ENCODE measurements around the gene PTGER3.

PTGER3 gene

DNA sequence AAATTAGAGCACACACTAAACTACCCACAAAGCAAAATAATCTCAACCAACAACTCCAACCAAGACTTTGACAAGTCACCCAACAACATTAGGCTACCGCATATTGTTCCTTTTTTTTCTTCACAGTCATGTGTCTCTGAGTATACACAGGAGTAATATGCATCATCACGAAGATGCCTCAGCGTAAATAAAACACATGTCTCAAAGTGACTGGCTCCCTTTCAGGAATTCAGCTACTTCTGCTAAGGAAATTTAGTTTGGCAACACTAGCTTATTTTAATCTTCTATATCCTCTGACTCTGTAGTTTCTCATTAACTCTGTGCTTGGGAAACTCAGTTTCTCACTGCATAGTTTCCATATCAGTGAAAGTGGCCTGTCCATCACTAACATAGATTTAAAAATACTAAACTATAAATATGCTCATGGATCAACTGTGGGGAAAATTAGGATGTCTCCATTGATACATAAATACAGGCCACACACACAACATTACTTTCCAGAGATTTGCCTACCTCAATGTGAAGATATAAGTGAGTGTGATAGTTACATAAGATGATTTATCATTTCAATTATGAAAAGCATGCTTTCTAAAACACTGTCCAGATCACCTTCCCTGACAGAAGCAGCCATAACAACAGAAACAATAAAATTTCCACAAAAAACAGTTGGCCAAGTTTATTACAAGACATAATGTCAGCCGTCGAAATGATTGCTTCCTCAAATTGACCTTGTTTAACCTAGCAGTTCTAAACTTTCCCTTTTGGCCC is 113.2 kb downstream of the PTGER3 start:
- no peak for TF ChIP-seq RAD21 (IDR thresholded peaks at IDR 0.05; ENCODE audit: low read depth)
- no peak for TF ChIP-seq REST (IDR thresholded peaks at IDR 0.05; ENCODE audit: low read depth)
- no peak for TF ChIP-seq EGR1 (IDR thresholded peaks at IDR 0.05)
- TF ChIP-seq TEAD4 (IDR thresholded peaks at IDR 0.05) = no peak
- no peak for TF ChIP-seq EP300 (IDR thresholded peaks at IDR 0.05; ENCODE audit: borderline replicate concordance)
- TF ChIP-seq FOXM1 (IDR thresholded peaks at IDR 0.05; ENCODE audit: borderline replicate concordance, low read depth) = no peak
- no peak for TF ChIP-seq NFIC (IDR thresholded peaks at IDR 0.05)
- TF ChIP-seq TCF12 (IDR thresholded peaks at IDR 0.05; ENCODE audit: low read depth) = no peak
- no peak for TF ChIP-seq CREB1 (IDR thresholded peaks at IDR 0.05; ENCODE audit: low read depth)
- no peak for TF ChIP-seq TAF1 (IDR thresholded peaks at IDR 0.05; ENCODE audit: low read depth)
- TF ChIP-seq YY1 (IDR thresholded peaks at IDR 0.05; ENCODE audit: low read depth) = no peak
- TF ChIP-seq, protein P1, sequence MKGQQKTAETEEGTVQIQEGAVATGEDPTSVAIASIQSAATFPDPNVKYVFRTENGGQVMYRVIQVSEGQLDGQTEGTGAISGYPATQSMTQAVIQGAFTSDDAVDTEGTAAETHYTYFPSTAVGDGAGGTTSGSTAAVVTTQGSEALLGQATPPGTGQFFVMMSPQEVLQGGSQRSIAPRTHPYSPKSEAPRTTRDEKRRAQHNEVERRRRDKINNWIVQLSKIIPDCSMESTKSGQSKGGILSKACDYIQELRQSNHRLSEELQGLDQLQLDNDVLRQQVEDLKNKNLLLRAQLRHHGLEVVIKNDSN (IDR thresholded peaks at IDR 0.05) = no peak
- no peak for TF ChIP-seq CEBPB (IDR thresholded peaks at IDR 0.05)
- no peak for TF ChIP-seq ZBTB7A (IDR thresholded peaks at IDR 0.05; ENCODE audit: low read depth)

- no peak for TF ChIP-seq TEAD4 (IDR thresholded peaks at IDR 0.05)
- TF ChIP-seq REST (IDR thresholded peaks at IDR 0.05; ENCODE audit: low read depth) = no peak
- TF ChIP-seq RAD21 (IDR thresholded peaks at IDR 0.05; ENCODE audit: low read depth) = no peak
- TF ChIP-seq FOXM1 (IDR thresholded peaks at IDR 0.05; ENCODE audit: borderline replicate concordance, low read depth) = no peak
- TF ChIP-seq, protein P2, sequence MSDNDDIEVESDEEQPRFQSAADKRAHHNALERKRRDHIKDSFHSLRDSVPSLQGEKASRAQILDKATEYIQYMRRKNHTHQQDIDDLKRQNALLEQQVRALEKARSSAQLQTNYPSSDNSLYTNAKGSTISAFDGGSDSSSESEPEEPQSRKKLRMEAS (IDR thresholded peaks at IDR 0.05) = no peak
- TF ChIP-seq EGR1 (IDR thresholded peaks at IDR 0.05) = no peak
- TF ChIP-seq CREB1 (IDR thresholded peaks at IDR 0.05; ENCODE audit: low read depth) = no peak
- no peak for TF ChIP-seq NFIC (IDR thresholded peaks at IDR 0.05)
- no peak for TF ChIP-seq YY1 (IDR thresholded peaks at IDR 0.05; ENCODE audit: low read depth)
- TF ChIP-seq, protein P1 (IDR thresholded peaks at IDR 0.05) = no peak
- TF ChIP-seq TAF1 (IDR thresholded peaks at IDR 0.05; ENCODE audit: low read depth) = no peak
- TF ChIP-seq TCF12 (IDR thresholded peaks at IDR 0.05; ENCODE audit: low read depth) = no peak
- no peak for TF ChIP-seq CEBPB (IDR thresholded peaks at IDR 0.05)
- TF ChIP-seq ZBTB7A (IDR thresholded peaks at IDR 0.05; ENCODE audit: low read depth) = no peak
- no peak for TF ChIP-seq EP300 (IDR thresholded peaks at IDR 0.05; ENCODE audit: borderline replicate concordance)
Observed at GRCh38 chr1:70930062-70930461, 117.6 kb downstream of the PTGER3 start.

DNA sequence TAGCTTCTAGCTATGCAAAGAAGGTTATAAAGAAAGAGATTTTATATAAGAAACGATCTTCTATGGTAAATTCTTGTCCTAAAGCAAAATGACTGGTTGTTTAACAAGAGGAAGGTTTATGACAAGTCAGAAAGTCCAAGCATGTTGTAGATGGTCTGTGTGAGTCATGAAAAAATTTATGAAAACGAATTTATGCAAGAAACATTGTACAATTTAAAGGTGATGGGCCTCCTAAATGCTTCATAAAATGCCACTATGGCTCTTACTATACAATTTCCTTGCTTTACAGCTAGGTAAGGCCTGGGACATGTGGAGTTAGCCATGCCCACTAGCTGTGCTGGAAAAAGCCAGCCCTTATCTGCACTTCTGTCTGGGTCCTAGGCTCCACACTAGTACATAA is 125.4 kb downstream of the PTGER3 start:
- TF ChIP-seq YY1 (IDR thresholded peaks at IDR 0.05; ENCODE audit: low read depth) (no peak), NFIC (IDR thresholded peaks at IDR 0.05) (no peak), CREB1 (IDR thresholded peaks at IDR 0.05; ENCODE audit: low read depth) (no peak), FOXM1 (IDR thresholded peaks at IDR 0.05; ENCODE audit: borderline replicate concordance, low read depth) (no peak), TCF12 (IDR thresholded peaks at IDR 0.05; ENCODE audit: low read depth) (no peak), REST (IDR thresholded peaks at IDR 0.05; ENCODE audit: low read depth) (no peak), EGR1 (IDR thresholded peaks at IDR 0.05) (no peak), TAF1 (IDR thresholded peaks at IDR 0.05; ENCODE audit: low read depth) (no peak), EP300 (IDR thresholded peaks at IDR 0.05; ENCODE audit: borderline replicate concordance) (no peak), ZBTB7A (IDR thresholded peaks at IDR 0.05; ENCODE audit: low read depth) (no peak)
- TF ChIP-seq, protein P1 (IDR thresholded peaks at IDR 0.05) = no peak
- TF ChIP-seq, protein P2 (IDR thresholded peaks at IDR 0.05) = no peak

Data from Ishikawa (cell line).